Heart right ventricle (tissue), 16 donors: ENCODE data around the gene CDC27. TPM values are rescaled to one million over a fixed set of nuclear protein-coding genes. Genes with fewer than 3 reads are reported as not detected.
"Not testable (repeated sequence)": the region's sequence is repeated elsewhere in the genome, so short reads cannot be mapped to it uniquely, and the experiment has no call there.

Experiments used
- ATAC-seq, 8 donors: fragments of 200-7000 bp; cut with Tn5 transposase; one replicate each; pipeline ENCODE4 v1.9.1; 2020; ENCODE audit warnings: mild to moderate bottlenecking in 8 of 8, moderate library complexity in 8 of 8, moderate number of reproducible peaks in 1 of 8
- DNase-seq, 2 donors: peaks; one replicate each; pipeline ENCODE4 v3.0.0-alpha.2; 2020
- H3K27ac ChIP-seq, 10 donors: fragments of 200-600 bp; sonication (generic) in 2 of 10; one replicate each; pipeline versions ENCODE4 v1.5.0 to v1.8.0; 2020 to 2022; ENCODE audit warnings: mild to moderate bottlenecking in 3 of 10
- H3K27me3 ChIP-seq, 7 donors: fragments of 200-600 bp; one replicate each; pipeline ENCODE4 v1.8.0; 2021 to 2022; ENCODE audit warnings: mild to moderate bottlenecking in 2 of 7
- H3K36me3 ChIP-seq, 9 donors: fragments of 200-600 bp; sonication (generic) in 1 of 9; one replicate each; pipeline versions ENCODE4 v1.5.0 to v1.8.0; 2020 to 2022; ENCODE audit warnings: mild to moderate bottlenecking in 2 of 9
- H3K4me1 ChIP-seq, 9 donors: fragments of 200-600 bp; sonication (generic) in 1 of 9; one replicate each; pipeline versions ENCODE4 v1.5.0 to v1.8.0; 2020 to 2022; ENCODE audit warnings: mild to moderate bottlenecking in 4 of 9
- H3K4me3 ChIP-seq, 10 donors: fragments of 200-600 bp; sonication (generic) in 2 of 10; one replicate each; pipeline versions ENCODE4 v1.5.0 to v1.8.0; 2020 to 2022; ENCODE audit warnings: mild to moderate bottlenecking in 7 of 10, moderate library complexity in 2 of 10
- H3K9me3 ChIP-seq, 11 donors: fragments of 200-600 bp in 10 of 11; sonication (generic) in 2 of 11; one replicate each; pipeline versions ENCODE4 v1.5.0 to v1.8.0; 2013 to 2022; ENCODE audit warnings: mild to moderate bottlenecking in 2 of 11, control low read depth in 1 of 11, moderate library complexity in 1 of 11
- CTCF ChIP-seq, 9 donors: fragments of 200-600 bp; sonication (generic) in 2 of 9; IDR thresholded peaks; one replicate each; pipeline versions ENCODE4 v1.5.0 to v1.8.0; 2021 to 2022; ENCODE audit warnings: antibody characterized with exemption in 9 of 9, mild to moderate bottlenecking in 5 of 9, moderate library complexity in 1 of 9
- WGBS, 2 donors: extraction: QIAGEN DNeasy Blood & Tissue Kit; methylation state at CpG; one replicate each; pipeline ENCODE4 v1.1.7; 2013; ENCODE audit warnings: inconsistent platforms in 1 of 2; 5-methylcytosine and 5-hydroxymethylcytosine counted together
- intact Hi-C, 10 donors: fragments of 100-400 bp; cut with DNase I; formaldehyde crosslinking; loops; one replicate each; pipeline versions ENCODE4 v1.11.1 to v1.14.2; 2022
- polyA plus RNA-seq, 2 donors: library from polyadenylated mRNA; stranded (reverse); fragments of 200-250 nt; gene quantifications; one replicate each; pipeline ENCODE4 v1.2.3, GENCODE V29; 2013
- total RNA-seq, 10 donors: library from RNA; stranded (reverse); fragmentation: NEBNext Ultra II Directional in 3 of 10; extraction: Animal tissue kit (Norgen Biotek cat#: 25700) in 3 of 10; gene quantifications; one replicate each; pipeline versions ENCODE4 v1.2.1 to v1.2.4, GENCODE V29; 2021 to 2023
- donor health status: Arrhythmogenic right ventricular cardiomyopathy.
- donor health status: ischemic (EF 13 %, LVEDD 7.1; RV severe dilation, severe dysfunction).
- donor health status: healthy with polysubstance abuse.
- donor health status: DM: no; HTN: yes; CAD: no.
- donor health status: DM: no; HTN: no; CAD: no.
- donor health status: ischemic (EF 25% LVEDD 6.9; RV normal size, moderate dysfunction).
- donor health status: ischemic (EF 25% LVEDD 5.7; RV mildly dilated, moderate dysfunction).
- donor health status: healthy.
- donor health status: DM: yes; HTN: yes; CAD: no.
- donor health status: Ischemic cardiomyopathy.
- donor health status: ischemic (EF 35%, LVEDD 5.7; RV mildly dilated, moderate dysfunction).
- donor health status: nonischemic (EF 11% LVEDD 7.7; RV severe dilation, severe dysfunction).
- donor health status: DM: yes; HTN: yes; CAD: no.
- donor health status: PGD.
- donor health status: ischemic (EF 29% LVEDD 5.4; RV normal size, mild dysfunction).
- donor health status: nonischemic (EF 23%, LVEDD 6.1; RV moderate dilation, normal function).

The CDC27 gene
- total and polyA plus RNA-seq, 12 donors: 14.0 to 103 (median 79.7) TPM

- TF ChIP-seq CTCF (IDR thresholded peaks at IDR 0.05): no peak
- ATAC-seq (peak in 7 of 8 donors; percentile 20 to 52 (median 37)), DNase-seq (peak in 1 of 2 donors; percentile 10)
- Histone ChIP-seq H3K4me3 (no peak overlapping the region), H3K27me3 (no peaks in the 10 kb centered on the region), H3K4me1 (peaks cover 0 to 26% (median 0%) of the 10 kb centered on the region in 9 donors), H3K9me3 (no peaks in the 10 kb centered on the region), H3K36me3 (no peaks in the 10 kb centered on the region), H3K27ac (peak overlapping the region in 1 of 10 donors; percentile 36)
- intact Hi-C loops: no loop called here
- WGBS, 2 donors: 79 to 88% methylated on average over 5 of the region's 5 CpGs
Observed at GRCh38 chr17:47072886-47073285, 116.2 kb downstream of the CDC27 start.

DNA sequence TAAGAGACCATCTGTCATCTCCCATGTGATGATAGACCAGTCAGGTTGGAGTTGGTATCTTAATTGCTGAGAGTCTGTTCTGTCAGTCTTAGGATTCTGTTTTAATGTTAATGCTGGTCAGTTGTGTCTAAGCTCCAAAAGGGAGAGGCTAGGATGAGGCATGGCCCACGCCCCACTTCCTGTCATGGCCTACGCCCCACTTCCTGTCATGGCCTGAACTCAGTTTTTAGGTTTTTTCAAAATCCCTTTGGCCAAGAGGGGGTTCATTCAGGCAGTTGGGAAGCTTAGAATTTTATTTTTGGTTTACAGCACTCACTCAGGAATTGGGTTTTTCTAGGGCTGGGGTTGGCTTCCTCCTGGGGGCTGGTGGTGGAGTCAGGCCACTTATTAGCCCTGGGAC lies 117.9 kb downstream of the CDC27 start:
- H3K27me3 ChIP-seq, H3K9me3 ChIP-seq, DNase-seq, intact Hi-C loops, H3K36me3 ChIP-seq, H3K4me3 ChIP-seq: not testable (repeated sequence)
- WGBS, 2 donors: 64 to 72% methylated on average over 2 of the region's 2 CpGs
- ATAC-seq: peak in 1 of 8 donors; percentile 28
- H3K27ac ChIP-seq: peak overlapping the region in 7 of 10 donors; percentile 14 to 67 (median 41)
- H3K4me1 ChIP-seq: peaks cover 0 to 39% (median 11%) of the 10 kb centered on the region in 9 donors

- WGBS, 2 donors: 75 to 79% methylated on average over 4 of the region's 4 CpGs
- ATAC-seq, H3K36me3 ChIP-seq, H3K9me3 ChIP-seq, H3K27me3 ChIP-seq, H3K4me3 ChIP-seq, DNase-seq, intact Hi-C loops: not testable (repeated sequence)
- H3K4me1 ChIP-seq: peaks cover 0 to 40% (median 12%) of the 10 kb centered on the region in 9 donors
- peak overlapping the region in 6 of 10 donors; percentile 16 to 67 (median 44) for H3K27ac ChIP-seq
Observed at GRCh38 chr17:47070266-47070665, 118.8 kb downstream of the CDC27 start.

Other genes starting within 250 kb of the CDC27 start
- under 1 TPM in 1 of 10 donors, not detected in 9; 0.37 TPM for gene RPRML, start 210.0 kb downstream of the CDC27 start, total RNA-seq
- under 1 TPM in 1 of 2 donors, not detected in 1; 0.38 TPM for gene RPRML, start 210.0 kb downstream of the CDC27 start, polyA plus RNA-seq
- gene MYL4, start 20.1 kb upstream of the CDC27 start, total RNA-seq: 100 to 1,000 TPM in 5 of 10 donors, 10 to 100 TPM in 5; 33.9 to 459 (median 92.5) TPM
- gene MYL4, start 20.1 kb upstream of the CDC27 start, polyA plus RNA-seq: 100 to 1,000 TPM in 1 of 2 donors, 10 to 100 TPM in 1; 36.5 to 239 TPM
- gene ITGB3, start 64.5 kb upstream of the CDC27 start, total RNA-seq: 10 to 100 TPM in 1 of 10 donors, 1 to 10 TPM in 9; 2.5 to 18.0 (median 3.5) TPM
- 1 to 10 TPM; 1.9 to 2.4 TPM for gene ITGB3, start 64.5 kb upstream of the CDC27 start, polyA plus RNA-seq
- gene EFCAB13, start 134.7 kb upstream of the CDC27 start, total RNA-seq: 1 to 10 TPM in 9 of 10 donors, under 1 TPM in 1; 0.92 to 3.8 (median 2.1) TPM
- gene EFCAB13, start 134.7 kb upstream of the CDC27 start, polyA plus RNA-seq: 1 to 10 TPM in 1 of 2 donors, under 1 TPM in 1; 0.32 to 2.9 TPM